ENCODE measurements around the gene MFSD6. TPM values are rescaled to one million over a fixed set of nuclear protein-coding genes. Genes with fewer than 3 reads are reported as not detected.

MFSD6 gene
- total and polyA plus RNA-seq, 2 of the 8 experiments (the other 6 are each of a cell fraction or from before 2014, with no cell fraction given) = 1.8 to 5.1 TPM

- ChIA-PET CTCF (ENCODE audit: partially characterized antibody) (interaction anchor here (1.1 kb wide), 1 partner anchor 146 kb away, joined by 3 read pairs; no protein-coding TSS in a partner anchor), POLR2A (ENCODE audit: partially characterized antibody) (interaction anchor here (0.8 to 1.5 kb wide), 7 partner anchors 10 to 215 kb away, joined by 3 to 5 read pairs (median 4); partner anchors contain the start of gene HIBCH)
- Histone ChIP-seq H3K4ac (replicated peaks; ENCODE audit: insufficient read length, low read depth, low read length) (no peak within 1 kb of the TSS), H3K23ac (ENCODE audit: insufficient read length) (no peak within 1 kb of the TSS), H3K9ac (replicated peaks in 1 of 4; ENCODE audit: extremely low read depth in 1 of 4, low read depth in 3 of 4, low read length in 3 of 4) (peak within 1 kb of the TSS; percentile 81 to 85 (median 84)), H3K79me1 (ENCODE audit: low read depth, low read length) (0 out of 2 replicates have a peak, but pooled peaks cover 2% of the 10 kb centered on the region), H3K9me3 (ENCODE audit: insufficient read depth in 2 of 2, low read depth in 1 of 2, low read length in 1 of 2) (peaks cover 0 to 13% of the 10 kb centered on the region in 2 experiments; a peak in 2 of 4 replicates), H3K79me2 (ENCODE audit: control insufficient read depth in 1 of 2, insufficient read depth in 2 of 2, low read length in 2 of 2) (no peaks in the 10 kb centered on the region), H3K36me3 (ENCODE audit: control insufficient read depth in 2 of 4, insufficient read depth in 4 of 4, low read length in 3 of 4) (peaks cover 0 to 3% (median 0%) of the 10 kb centered on the region in 4 experiments; a peak in 1 of 8 replicates), H4K20me1 (replicated peaks in 1 of 2; ENCODE audit: control insufficient read depth in 1 of 2, insufficient read depth in 2 of 2, low read length in 2 of 2) (no peaks in the 10 kb centered on the region), H2BK20ac (ENCODE audit: low read length) (no peak within 1 kb of the TSS), H3K4me3 (ENCODE audit: extremely low read depth in 1 of 4, insufficient read depth in 2 of 4, low read depth in 3 of 4, low read length in 4 of 4) (peak within 1 kb of the TSS; percentile 45 to 73 (median 68)), H3K56ac (replicated peaks; ENCODE audit: insufficient read length, low read depth, low read length) (peak within 1 kb of the TSS; percentile 65), H3K18ac (ENCODE audit: extremely low read depth, low read length) (peak within 1 kb of the TSS; percentile 88), H3K4me1 (replicated peaks in 1 of 4; ENCODE audit: control insufficient read depth in 3 of 4, insufficient read depth in 4 of 4, low read length in 3 of 4) (peaks cover 5 to 13% (median 9%) of the 10 kb centered on the region in 4 experiments; a peak in 5 of 7 replicates), H4K8ac (ENCODE audit: extremely low read depth, insufficient read depth, low read length) (peak within 1 kb of the TSS; percentile 94), H3K4me2 (ENCODE audit: insufficient read depth in 1 of 2, low read depth in 2 of 2, low read length in 2 of 2) (peak within 1 kb of the TSS; percentile 74 to 95), H3K27me3 (replicated peaks in 1 of 4; ENCODE audit: control insufficient read depth in 3 of 4, extremely low read depth in 1 of 4, insufficient read depth in 3 of 4, low read length in 3 of 4) (no peaks in the 10 kb centered on the region), H4K91ac (replicated peaks; ENCODE audit: insufficient read length, low read length) (no peak within 1 kb of the TSS), H3K14ac (ENCODE audit: insufficient read length) (no peak within 1 kb of the TSS), H2AFZ (ENCODE audit: low read length) (peak within 1 kb of the TSS; percentile 82), H2BK15ac (ENCODE audit: low read length) (no peak within 1 kb of the TSS), H3K27ac (ENCODE audit: low read depth, low read length) (peak within 1 kb of the TSS; percentile 79; the same call in 1 of the 2 replicates), H2BK120ac (replicated peaks; ENCODE audit: low read depth, low read length) (peak within 1 kb of the TSS; percentile 33), H2BK5ac (ENCODE audit: low read depth, low read length) (no peak within 1 kb of the TSS; the same call in 1 of the 2 replicates), H4K5ac (ENCODE audit: insufficient read length, low read depth, low read length) (peak within 1 kb of the TSS; percentile 90), H2BK12ac (ENCODE audit: low read depth, low read length) (no peak within 1 kb of the TSS), H3K23me2 (ENCODE audit: low read depth, low read length) (0 out of 2 replicates have a peak, but pooled peaks cover 4% of the 10 kb centered on the region), H2AK5ac (ENCODE audit: low read depth, low read length) (peak within 1 kb of the TSS; percentile 17; the same call in 1 of the 2 replicates)
- DNase-seq (ENCODE audit: low read depth in 1 of 2, low spot score in 2 of 2) = peak; percentile 46 to 89
- FAIRE-seq = no peak
- WGBS, 2 experiments (ENCODE audit: extremely low coverage in 1 of 2, insufficient coverage in 1 of 2, insufficient read length in 1 of 2, insufficient replicate concordance in 2 of 2, low coverage in 1 of 2, low lambda C conversion rate in 2 of 2, missing lambda C conversion rate in 1 of 2) = 3% methylated on average over 40 of the region's 92 CpGs; no CpG with 5 or more reads in 1 of the 2 experiments
- TF ChIP-seq CTCF (IDR thresholded peaks at IDR 0.05; ENCODE audit: control extremely low read depth in 1 of 3, insufficient read depth in 1 of 3, low read depth in 1 of 3, low read length in 3 of 3) (no peak), RBBP5 (IDR thresholded peaks at IDR 0.05; ENCODE audit: borderline replicate concordance, low read depth, low read length) (peak; percentile 89; the same call in 1 of the 2 replicates), ASH2L (IDR thresholded peaks at IDR 0.05; ENCODE audit: low read length) (peak; percentile 98), CTBP2 (IDR thresholded peaks at IDR 0.05; ENCODE audit: borderline replicate concordance, insufficient read depth, insufficient read length, low read length) (peak; percentile 7), CHD1 (IDR thresholded peaks at IDR 0.05; ENCODE audit: low read depth, low read length) (no peak), TAF1 (IDR thresholded peaks at IDR 0.05; ENCODE audit: low read depth, low read length) (peak; percentile 88), PHF8 (conservative IDR thresholded peaks at IDR 0.05; ENCODE audit: low read depth, low read length) (peak; percentile 88), SP1 (IDR thresholded peaks at IDR 0.05; ENCODE audit: low read depth, low read length) (no peak)
These were observed 126.4 kb downstream of the MFSD6 start, which contains the start of gene NEMP2 for GRCh38 chr2:190534310-190535120. NEMP2 (minus strand) TSS chr2:190534722; CDS start chr2:190534655, 67 bp downstream.
